Cerebellar cortex (tissue), 1 donor: ENCODE data around the gene RAD50.

Experiments used
- DNase-seq: peaks from one replicate; pipeline ENCODE4 v3.0.0-alpha.2; 2015; ENCODE audit warnings: low spot score

The RAD50 gene

DNA sequence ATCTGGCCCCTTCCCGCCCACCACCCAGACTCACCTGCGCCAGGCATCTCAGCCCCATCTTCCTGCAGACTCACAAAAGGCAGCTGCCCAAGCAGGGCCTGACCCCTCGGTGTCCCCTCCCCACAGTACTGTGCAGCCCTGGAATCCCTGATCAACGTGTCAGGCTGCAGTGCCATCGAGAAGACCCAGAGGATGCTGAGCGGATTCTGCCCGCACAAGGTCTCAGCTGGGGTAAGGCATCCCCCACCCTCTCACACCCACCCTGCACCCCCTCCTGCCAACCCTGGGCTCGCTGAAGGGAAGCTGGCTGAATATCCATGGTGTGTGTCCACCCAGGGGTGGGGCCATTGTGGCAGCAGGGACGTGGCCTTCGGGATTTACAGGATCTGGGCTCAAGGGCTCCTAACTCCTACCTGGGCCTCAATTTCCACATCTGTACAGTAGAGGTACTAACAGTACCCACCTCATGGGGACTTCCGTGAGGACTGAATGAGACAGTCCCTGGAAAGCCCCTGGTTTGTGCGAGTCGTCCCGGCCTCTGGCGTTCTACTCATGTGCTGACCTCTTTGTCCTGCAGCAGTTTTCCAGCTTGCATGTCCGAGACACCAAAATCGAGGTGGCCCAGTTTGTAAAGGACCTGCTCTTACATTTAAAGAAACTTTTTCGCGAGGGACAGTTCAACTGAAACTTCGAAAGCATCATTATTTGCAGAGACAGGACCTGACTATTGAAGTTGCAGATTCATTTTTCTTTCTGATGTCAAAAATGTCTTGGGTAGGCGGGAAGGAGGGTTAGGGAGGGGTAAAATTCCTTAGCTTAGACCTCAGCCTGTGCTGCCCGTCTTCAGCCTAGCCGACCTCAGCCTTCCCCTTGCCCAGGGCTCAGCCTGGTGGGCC, 103.1 kb downstream of the RAD50 start:
- no peak for DNase-seq

- no peak for DNase-seq
Observed at GRCh38 chr5:132661231-132662003, 104.6 kb downstream of the RAD50 start.

GRCh38 chr5:132662004-132662401, 105.2 kb downstream of the RAD50 start:
- DNase-seq = no peak

GRCh38 chr5:132662925-132663770, 106.4 kb downstream of the RAD50 start:
- DNase-seq = no peak

DNA sequence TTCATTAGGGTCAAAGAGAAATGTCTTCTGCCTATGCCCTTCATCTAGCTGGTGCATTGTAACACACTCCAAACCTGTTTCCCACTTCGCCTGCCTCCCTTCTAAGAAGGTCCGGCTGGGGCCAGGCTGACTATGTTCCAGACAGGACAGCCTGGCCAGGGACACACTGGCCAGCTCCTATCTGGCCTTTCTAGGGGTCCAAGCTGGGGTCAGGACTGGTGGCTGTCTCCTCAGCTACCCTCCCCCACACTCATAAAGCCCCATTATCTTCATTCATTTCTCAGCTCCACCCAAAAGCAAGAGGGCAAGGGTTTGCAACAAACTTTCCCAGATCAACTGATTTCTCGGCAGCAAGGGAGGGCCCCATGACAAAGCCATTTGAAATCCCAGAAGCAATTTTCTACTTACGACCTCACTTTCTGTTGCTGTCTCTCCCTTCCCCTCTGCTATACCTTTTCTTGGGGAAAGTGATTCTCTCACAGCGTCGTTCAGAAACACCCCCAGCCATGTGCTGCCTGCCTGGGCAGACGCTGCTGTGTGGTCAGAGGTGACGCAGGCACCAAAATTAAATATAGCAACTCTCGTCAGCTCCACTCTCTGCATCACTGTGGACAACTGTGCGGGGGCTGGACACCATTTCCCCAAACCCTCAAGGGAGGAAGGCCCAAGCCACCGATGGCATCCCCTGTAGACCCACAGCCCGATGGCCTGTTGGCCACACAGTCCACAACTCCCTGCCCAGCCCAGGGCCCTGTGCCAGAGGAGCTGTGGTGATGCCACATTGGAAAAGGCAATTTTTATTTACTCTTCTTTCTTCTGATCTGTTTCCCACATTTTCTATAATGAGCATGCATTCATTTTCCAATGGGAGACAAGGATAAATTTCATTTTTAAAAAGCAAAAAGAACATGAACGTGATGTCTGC, 107.3 kb downstream of the RAD50 start:
- no peak for DNase-seq

DNA sequence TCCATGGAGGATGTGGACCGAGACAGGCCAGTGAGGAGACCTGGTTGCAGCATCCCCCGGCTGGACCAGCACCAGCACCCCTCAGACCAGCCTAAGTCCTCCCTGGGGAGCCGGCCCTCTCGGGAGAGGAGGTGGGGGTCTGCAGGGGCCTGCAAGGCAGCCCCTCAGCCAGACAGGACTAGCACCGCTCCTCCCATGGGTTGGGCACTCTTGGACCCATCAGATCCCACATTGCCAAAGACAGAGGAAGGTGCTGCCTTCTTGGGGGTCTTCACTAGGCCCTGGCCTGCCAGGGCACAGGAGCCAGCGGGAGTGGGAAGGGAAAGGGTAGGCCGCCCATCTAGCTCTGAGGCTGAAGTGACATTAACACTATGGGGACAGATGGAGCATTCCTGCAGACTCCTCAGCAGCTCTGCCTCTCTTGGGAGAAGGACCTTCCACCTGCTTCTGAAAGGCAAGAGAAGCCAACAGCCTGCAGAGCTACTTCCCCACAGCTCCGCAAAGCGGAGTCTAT, 108.0 kb downstream of the RAD50 start:
- no peak for DNase-seq

DNA sequence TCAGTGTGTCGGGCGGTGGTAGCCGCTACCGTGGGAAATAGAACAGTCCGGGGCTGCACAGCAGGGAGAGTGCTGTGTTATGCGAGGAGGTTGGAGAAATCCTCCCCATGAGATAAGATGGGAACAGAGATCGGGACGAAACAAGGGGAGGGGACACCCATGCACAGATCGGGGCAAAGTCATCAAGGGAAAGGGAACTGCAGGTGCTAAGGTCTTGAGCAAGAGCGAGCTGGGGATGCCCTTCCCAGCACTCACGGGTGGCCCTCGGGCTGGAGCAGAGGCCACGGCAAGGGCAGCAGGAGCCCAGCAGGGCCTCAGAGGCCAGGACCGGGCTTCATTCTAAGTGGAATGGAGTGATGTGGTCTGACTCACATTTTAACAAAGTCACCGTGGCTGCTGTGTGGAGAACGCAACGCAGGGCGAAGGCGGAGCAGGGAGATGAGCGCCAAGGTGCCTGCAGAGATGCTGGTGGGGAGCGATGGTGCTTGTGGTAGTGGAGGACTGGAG, 108.8 kb downstream of the RAD50 start:
- DNase-seq = no peak

- DNase-seq = no peak
Observed at GRCh38 chr5:132666310-132667123, 109.7 kb downstream of the RAD50 start.

DNA sequence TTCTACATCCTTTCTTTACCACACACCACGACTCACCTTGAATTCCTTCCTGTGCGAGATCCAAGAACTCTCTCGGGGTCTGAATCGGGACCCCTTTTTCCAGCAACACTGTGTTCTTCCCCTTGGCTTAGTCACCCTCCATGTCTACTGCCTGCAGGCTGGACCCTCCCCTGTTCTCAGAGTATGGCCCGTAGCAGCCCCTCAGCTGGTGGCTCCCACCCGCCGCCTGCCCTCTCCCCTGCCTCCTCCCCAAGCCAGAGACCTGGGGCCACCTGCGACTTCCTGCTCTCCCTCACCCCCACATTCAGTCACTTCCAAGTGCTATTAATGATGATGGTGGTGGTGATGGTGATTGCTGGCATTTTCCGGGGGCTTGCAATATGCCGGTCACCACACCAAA, 110.5 kb downstream of the RAD50 start:
- DNase-seq = no peak

- DNase-seq = no peak
Observed at GRCh38 chr5:132667761-132668705, 111.3 kb downstream of the RAD50 start.

DNA sequence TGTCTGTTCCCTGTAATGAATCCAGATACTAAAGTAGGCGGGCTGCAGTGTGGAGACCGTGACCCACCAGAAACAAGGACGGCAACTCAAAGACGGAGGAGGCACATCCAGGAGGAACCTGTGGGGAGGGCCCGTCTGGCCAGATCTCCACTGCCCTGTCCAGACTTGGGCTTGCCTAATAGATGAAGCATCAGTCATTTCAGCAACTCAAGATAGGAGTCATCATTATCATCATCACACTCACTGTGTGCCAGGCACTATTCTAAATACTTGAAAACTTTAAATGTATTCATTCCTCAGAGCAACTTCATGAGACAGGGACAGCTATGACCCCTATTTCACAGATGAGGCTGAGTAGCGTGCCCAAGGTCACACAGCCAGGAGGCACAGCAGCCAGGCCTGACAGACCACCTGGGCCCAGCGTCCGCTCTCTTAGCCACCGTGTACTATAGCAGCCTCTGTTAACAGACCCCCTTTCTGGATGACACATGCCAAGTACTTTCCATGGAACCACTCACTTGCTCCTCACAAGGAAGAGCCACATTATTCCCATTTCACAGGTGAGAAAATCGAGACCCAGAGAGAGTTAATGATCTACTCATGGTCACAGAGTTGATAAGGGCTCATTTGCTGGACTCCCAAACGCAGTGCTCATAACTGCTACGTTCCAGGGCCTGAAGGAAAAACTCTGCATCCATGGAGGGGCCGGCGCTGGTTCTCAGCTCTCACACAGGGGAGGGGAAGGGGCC, 112.1 kb downstream of the RAD50 start:
- DNase-seq = no peak

DNA sequence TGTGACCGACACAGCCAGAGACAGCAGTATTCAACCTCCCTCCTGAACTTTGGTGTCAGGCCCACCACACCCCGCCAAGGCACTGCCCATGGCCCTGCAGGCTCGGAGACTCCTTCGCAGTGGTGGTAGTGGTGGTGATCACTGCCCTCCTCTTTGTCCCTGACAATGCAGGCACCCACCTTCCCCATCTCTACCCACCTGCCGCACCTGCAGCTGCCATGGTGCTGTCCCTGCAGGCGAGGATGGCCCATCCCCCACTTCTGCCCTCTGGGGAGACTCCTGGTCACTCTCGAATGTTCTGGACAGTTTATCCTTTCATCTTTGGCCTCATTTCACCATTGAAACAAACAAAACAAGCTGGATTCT, 112.7 kb downstream of the RAD50 start:
- no peak for DNase-seq

DNA sequence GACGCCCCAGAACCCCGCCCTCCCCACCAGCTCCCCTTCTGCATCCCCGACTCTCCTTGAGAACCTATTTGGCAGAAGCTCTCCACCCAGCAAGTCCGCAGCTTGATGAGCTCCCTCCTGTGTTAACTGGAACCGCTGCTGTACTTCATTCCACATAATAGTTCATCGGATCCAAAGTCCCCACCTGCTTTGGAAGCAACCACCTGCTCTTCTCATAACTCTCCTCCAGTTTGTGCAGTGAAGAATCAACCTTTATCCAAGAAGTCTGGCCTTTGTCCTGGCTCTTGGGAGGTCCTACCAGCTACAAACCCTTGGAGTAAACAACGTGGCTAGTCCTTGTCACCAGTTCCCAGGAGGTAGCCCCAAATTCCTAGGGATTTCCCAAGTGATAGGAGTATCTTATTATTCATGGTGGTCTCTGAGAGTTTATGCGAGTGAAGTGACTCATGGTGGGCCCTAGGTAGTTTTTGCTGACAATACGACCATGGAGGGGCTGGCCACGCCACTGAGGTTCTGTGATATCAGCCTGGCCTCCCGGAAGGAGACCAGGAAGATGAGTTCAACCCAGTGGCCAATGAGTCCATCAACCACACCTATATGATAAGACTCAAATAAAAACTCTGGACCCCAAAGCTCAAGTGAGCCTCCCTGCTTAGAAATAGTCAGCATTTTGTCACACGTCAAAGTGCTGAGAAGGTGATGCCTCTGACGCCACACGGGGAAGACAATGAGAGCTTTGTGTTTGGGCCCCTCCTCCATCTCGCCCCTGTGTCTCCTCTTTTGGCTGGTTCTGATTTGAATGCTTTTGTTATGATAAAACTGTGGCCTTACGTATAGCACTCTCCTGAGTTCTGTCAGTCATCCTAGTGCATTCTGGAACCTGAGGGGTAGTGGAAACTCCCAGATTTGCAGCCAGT, 113.4 kb downstream of the RAD50 start:
- DNase-seq = no peak

DNA sequence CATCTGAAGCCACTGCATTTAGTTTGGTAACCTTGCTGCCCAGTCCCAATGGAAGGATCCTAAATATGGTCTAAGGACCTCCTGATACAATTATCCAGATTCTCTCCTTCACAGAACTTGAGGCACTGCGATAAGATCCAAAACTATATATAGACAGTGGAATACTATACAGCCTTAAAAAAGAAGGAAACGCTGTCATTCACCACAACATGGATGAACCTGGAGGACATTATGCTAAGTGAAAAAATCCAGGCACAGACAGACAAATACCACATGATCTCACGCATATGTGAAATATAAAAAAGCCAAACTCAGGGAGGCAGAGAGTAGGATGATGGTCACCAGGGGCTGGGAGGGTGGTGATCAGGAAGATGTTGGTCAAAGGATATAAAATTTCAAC, 114.2 kb downstream of the RAD50 start:
- no peak for DNase-seq

DNA sequence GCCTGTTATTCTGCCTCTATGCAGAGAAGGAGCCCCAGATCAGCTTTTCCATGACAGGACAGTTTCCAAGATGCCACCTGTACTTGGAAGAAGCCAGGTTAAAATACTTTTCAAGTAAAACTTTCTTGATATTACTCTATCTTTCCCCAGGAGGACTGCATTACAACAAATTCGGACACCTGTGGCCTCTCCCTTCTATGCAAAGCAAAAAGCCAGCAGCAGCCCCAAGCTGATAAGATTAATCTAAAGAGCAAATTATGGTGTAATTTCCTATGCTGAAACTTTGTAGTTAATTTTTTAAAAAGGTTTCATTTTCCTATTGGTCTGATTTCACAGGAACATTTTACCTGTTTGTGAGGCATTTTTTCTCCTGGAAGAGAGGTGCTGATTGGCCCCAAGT, 116.7 kb downstream of the RAD50 start:
- DNase-seq = no peak

GRCh38 chr5:132673939-132674630, 117.3 kb downstream of the RAD50 start, which contains the start of gene IL4:
TSS of gene IL4 (plus strand) at chr5:132673989. CDS start at chr5:132674051, 62 bp downstream.
- no peak for DNase-seq
